Sigmoid colon (tissue), 7 donors: ENCODE measurements around the gene RABGAP1. TPM values are rescaled to one million over a fixed set of nuclear protein-coding genes. Genes with fewer than 3 reads are reported as not detected.

Experiments
- DNase-seq: peaks from one replicate; pipeline ENCODE4 v3.0.0-alpha.2; 2019
- H3K27ac ChIP-seq, 4 donors: fragments of 200-600 bp; sonication (generic); one replicate each; pipeline ENCODE4 v1.5.1; 2016 to 2019; ENCODE audit warnings: mild to moderate bottlenecking in 1 of 4
- H3K27me3 ChIP-seq, 3 donors: fragments of 200-600 bp; sonication (generic); one replicate each; pipeline ENCODE4 v1.5.1; 2019; ENCODE audit warnings: mild to moderate bottlenecking in 1 of 3
- H3K36me3 ChIP-seq, 4 donors: fragments of 200-600 bp; sonication (generic); one replicate each; pipeline ENCODE4 v1.5.1; 2016 to 2019
- H3K4me1 ChIP-seq, 4 donors: fragments of 200-600 bp; sonication (generic); one replicate each; pipeline ENCODE4 v1.5.1; 2017 to 2019
- H3K4me3 ChIP-seq, 4 donors: fragments of 200-600 bp; sonication (generic); one replicate each; pipeline ENCODE4 v1.5.1; 2017 to 2019; ENCODE audit warnings: mild to moderate bottlenecking in 2 of 4, moderate library complexity in 1 of 4
- H3K9me3 ChIP-seq, 4 donors: fragments of 200-600 bp in 3 of 4; sonication (generic) in 3 of 4; one replicate each; pipeline versions ENCODE4 v1.5.1 to v1.6.1; 2013 to 2019
- EP300 ChIP-seq, 4 donors: sonication (generic); formaldehyde crosslinking; IDR thresholded peaks; one replicate each; pipeline ENCODE4 v1.6.1; 2017; ENCODE audit warnings: antibody characterized with exemption in 4 of 4
- POLR2A ChIP-seq, 2 donors: fragments of 450-650 bp; IDR thresholded peaks; one replicate each; pipeline ENCODE4 v1.6.1; 2016; ENCODE audit warnings: antibody characterized with exemption in 2 of 2, mild to moderate bottlenecking in 2 of 2, moderate library complexity in 2 of 2
- POLR2AphosphoS5 ChIP-seq, 4 donors: sonication (generic); formaldehyde crosslinking; IDR thresholded peaks; one replicate each; pipeline ENCODE4 v1.6.1; 2017; ENCODE audit warnings: antibody characterized with exemption in 4 of 4
- WGBS, 2 donors: extraction: QIAGEN DNeasy Blood & Tissue Kit; methylation state at CpG; one replicate each; pipeline ENCODE4 v1.1.7; 2013; 5-methylcytosine and 5-hydroxymethylcytosine counted together
- intact Hi-C: fragments of 100-400 bp; cut with DNase I; formaldehyde crosslinking; loops from one replicate; pipeline ENCODE4 v1.15.1; 2023
- polyA plus RNA-seq, 3 donors: library from polyadenylated mRNA; stranded (reverse); fragments of 200-250 nt; gene quantifications; one replicate each; pipeline ENCODE4 v1.2.3, GENCODE V29; 2013
- total RNA-seq, 4 donors: library from RNA; depleted of rRNA; stranded (reverse); fragments of >200 nt; gene quantifications; one replicate each; pipeline ENCODE4 v1.1.0, GENCODE V29; 2016
- TF ChIP-seq, protein P1 (sequence below), 4 experiments: fragments of 450-650 bp in 3 of 4; fragments of 200-600 bp in 1 of 4; IDR thresholded peaks; one replicate each; pipeline ENCODE4 v1.5.1; 2016 to 2019; ENCODE audit warnings: antibody characterized with exemption in 4 of 4, mild to moderate bottlenecking in 3 of 4, moderate library complexity in 2 of 4
- donor health status: healthy with polysubstance abuse.
- donor health status: Bipolar disorder and iron deficiency.
- donor health status: healthy.

Gene RABGAP1
- total and polyA plus RNA-seq, 7 donors, result 12.5 to 110 (median 90.6) TPM

DNA sequence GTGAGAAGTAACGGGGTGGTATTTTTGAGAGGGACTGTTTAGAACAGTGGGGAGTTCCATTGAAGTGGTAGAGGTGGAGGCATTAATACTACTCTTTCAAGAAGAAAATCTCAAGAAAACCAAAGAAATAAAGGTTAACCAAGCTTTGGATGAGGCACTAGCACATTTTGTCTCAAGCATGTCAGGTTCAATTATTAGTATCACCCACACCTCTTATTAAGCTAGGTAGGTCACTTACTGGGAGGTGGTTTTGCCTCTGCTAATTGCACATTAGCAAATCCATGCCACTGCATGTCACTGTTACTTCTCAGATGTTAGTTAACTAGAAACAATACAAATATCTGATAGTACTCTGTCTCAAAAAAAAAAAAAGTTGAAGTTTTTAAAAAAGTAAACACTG, 10.2 kb downstream of the RABGAP1 start:
- DNase-seq, result no peak
- H3K27me3 ChIP-seq, result no peaks in the 10 kb centered on the region
- peaks cover 0 to 79% (median 61%) of the 10 kb centered on the region in 4 donors for H3K4me1 ChIP-seq
- H3K9me3 ChIP-seq, result no peaks in the 10 kb centered on the region
- intact Hi-C loops, result no loop called here
- TF ChIP-seq POLR2AphosphoS5 (IDR thresholded peaks at IDR 0.05), result no peak
- TF ChIP-seq POLR2A (IDR thresholded peaks at IDR 0.05), result no peak
- TF ChIP-seq, protein P1, sequence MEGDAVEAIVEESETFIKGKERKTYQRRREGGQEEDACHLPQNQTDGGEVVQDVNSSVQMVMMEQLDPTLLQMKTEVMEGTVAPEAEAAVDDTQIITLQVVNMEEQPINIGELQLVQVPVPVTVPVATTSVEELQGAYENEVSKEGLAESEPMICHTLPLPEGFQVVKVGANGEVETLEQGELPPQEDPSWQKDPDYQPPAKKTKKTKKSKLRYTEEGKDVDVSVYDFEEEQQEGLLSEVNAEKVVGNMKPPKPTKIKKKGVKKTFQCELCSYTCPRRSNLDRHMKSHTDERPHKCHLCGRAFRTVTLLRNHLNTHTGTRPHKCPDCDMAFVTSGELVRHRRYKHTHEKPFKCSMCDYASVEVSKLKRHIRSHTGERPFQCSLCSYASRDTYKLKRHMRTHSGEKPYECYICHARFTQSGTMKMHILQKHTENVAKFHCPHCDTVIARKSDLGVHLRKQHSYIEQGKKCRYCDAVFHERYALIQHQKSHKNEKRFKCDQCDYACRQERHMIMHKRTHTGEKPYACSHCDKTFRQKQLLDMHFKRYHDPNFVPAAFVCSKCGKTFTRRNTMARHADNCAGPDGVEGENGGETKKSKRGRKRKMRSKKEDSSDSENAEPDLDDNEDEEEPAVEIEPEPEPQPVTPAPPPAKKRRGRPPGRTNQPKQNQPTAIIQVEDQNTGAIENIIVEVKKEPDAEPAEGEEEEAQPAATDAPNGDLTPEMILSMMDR (IDR thresholded peaks at IDR 0.05), result no peak
- TF ChIP-seq EP300 (IDR thresholded peaks at IDR 0.05), result no peak
- H3K36me3 ChIP-seq, result no peaks in the 10 kb centered on the region
- H3K27ac ChIP-seq, result no peak overlapping the region
- WGBS, 2 donors, result 85 to 93% methylated on average over 1 of the region's 1 CpG
- no peak overlapping the region for H3K4me3 ChIP-seq

GRCh38 chr9:122954253-122954691, 13.5 kb downstream of the RABGAP1 start:
- no peak for DNase-seq
- peaks cover 0 to 62% (median 43%) of the 10 kb centered on the region in 4 donors for H3K4me1 ChIP-seq
- peak overlapping the region in 3 of 4 donors; percentile 8 to 65 (median 26) for H3K27ac ChIP-seq
- intact Hi-C loops, result no loop called here
- H3K9me3 ChIP-seq, result no peaks in the 10 kb centered on the region
- H3K4me3 ChIP-seq, result no peak overlapping the region
- H3K36me3 ChIP-seq, result no peaks in the 10 kb centered on the region
- no peaks in the 10 kb centered on the region for H3K27me3 ChIP-seq
- TF ChIP-seq, protein P1 (IDR thresholded peaks at IDR 0.05), result no peak
- TF ChIP-seq POLR2A (IDR thresholded peaks at IDR 0.05) (no peak), EP300 (IDR thresholded peaks at IDR 0.05) (no peak), POLR2AphosphoS5 (IDR thresholded peaks at IDR 0.05) (no peak)

- Histone ChIP-seq H3K9me3 (no peaks in the 10 kb centered on the region), H3K27ac (no peak overlapping the region), H3K4me3 (no peak overlapping the region), H3K36me3 (peaks cover 0 to 14% (median 3%) of the 10 kb centered on the region in 4 donors), H3K4me1 (peaks cover 0 to 52% (median 38%) of the 10 kb centered on the region in 4 donors), H3K27me3 (no peaks in the 10 kb centered on the region)
- no peak for TF ChIP-seq POLR2AphosphoS5 (IDR thresholded peaks at IDR 0.05)
- TF ChIP-seq, protein P1 (IDR thresholded peaks at IDR 0.05), result no peak
- no peak for TF ChIP-seq POLR2A (IDR thresholded peaks at IDR 0.05)
- no peak for DNase-seq
- intact Hi-C loops, result no loop called here
Measured at GRCh38 chr9:122955961-122956360, 15.1 kb downstream of the RABGAP1 start.

DNA sequence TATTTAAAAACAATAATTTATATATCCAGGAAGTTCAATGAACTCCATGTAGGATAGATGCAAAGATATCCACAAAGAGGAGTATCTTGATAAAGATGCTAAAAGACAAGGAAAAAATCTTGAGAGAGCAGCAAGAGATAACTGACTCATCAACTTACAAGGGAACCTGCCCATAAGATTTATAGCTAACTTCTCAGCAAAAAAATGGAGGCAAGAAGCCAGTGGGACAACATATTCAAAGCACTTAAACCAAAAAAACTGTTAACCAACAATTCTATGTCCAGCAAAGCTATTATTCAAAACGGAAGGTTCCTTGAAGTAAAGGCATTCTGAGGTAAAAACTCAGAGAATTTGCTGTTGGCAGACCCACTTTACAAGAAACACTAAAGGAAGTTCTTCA, 20.3 kb downstream of the RABGAP1 start:
- 88 to 95% methylated on average over 1 of the region's 1 CpG for WGBS, 2 donors
- Histone ChIP-seq H3K27me3 (no peaks in the 10 kb centered on the region), H3K4me1 (peaks cover 0 to 15% (median 5%) of the 10 kb centered on the region in 4 donors), H3K9me3 (no peaks in the 10 kb centered on the region), H3K36me3 (peaks cover 0 to 42% (median 3%) of the 10 kb centered on the region in 4 donors), H3K27ac (no peak overlapping the region), H3K4me3 (no peak overlapping the region)
- intact Hi-C loops, result no loop called here
- DNase-seq, result no peak
- TF ChIP-seq POLR2A (IDR thresholded peaks at IDR 0.05) (no peak), EP300 (IDR thresholded peaks at IDR 0.05) (no peak), POLR2AphosphoS5 (IDR thresholded peaks at IDR 0.05) (no peak)
- TF ChIP-seq, protein P1 (IDR thresholded peaks at IDR 0.05), result no peak

DNA sequence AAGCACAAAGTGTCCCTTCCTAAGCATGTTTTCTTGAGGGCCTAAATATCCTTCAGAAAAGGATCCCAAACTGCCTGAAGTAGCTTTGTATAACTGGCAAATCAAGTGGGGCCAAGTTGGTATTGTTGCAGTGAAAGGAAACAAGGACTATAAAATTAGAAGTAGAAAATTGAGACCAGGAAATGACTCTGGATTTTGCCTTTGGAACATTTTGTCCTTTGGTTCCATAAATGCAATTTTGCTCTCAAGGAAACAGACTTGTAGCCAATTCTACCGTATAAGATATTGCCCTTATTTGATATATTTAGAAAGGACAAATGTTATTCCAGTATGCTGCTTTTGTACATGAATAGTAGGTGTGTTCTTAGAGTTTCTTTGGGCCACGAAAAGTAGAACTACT, 34.4 kb downstream of the RABGAP1 start:
- no peak overlapping the region for H3K4me3 ChIP-seq
- no peak for DNase-seq
- 24 to 58% methylated on average over 2 of the region's 2 CpGs for WGBS, 2 donors
- no peaks in the 10 kb centered on the region for H3K9me3 ChIP-seq
- H3K4me1 ChIP-seq, result peaks cover 0 to 17% (median 8%) of the 10 kb centered on the region in 4 donors
- H3K27me3 ChIP-seq, result no peaks in the 10 kb centered on the region
- intact Hi-C loops, result no loop called here
- TF ChIP-seq POLR2AphosphoS5 (IDR thresholded peaks at IDR 0.05) (peak in 1 of 4 donors; percentile 18), POLR2A (IDR thresholded peaks at IDR 0.05) (no peak)
- H3K27ac ChIP-seq, result peak overlapping the region in 3 of 4 donors; percentile 28 to 55 (median 34)
- H3K36me3 ChIP-seq, result peaks cover 0 to 27% (median 7%) of the 10 kb centered on the region in 4 donors
